ENCODE results near the gene LLGL2.

DNA sequence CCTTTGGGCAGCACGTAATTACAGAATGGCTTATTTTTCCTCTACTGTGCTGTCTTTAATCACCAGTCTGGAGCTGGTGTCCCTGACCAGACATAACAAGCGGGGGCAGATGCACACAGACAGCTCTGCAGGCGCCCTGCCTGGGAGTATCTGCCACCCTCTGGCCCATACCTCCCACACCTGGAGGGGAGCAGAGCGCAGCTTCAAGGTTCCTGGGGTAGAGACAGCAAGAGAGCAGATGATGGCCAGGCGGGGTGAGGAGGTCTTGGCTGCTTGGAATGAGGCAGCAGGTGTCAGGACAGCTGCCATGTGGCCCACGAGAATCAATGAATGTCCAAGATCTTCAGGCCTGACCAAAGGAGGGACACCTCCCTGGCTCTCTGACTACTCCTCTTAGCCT is 45.2 kb upstream of the LLGL2 start:
- TF ChIP-seq, protein P1, sequence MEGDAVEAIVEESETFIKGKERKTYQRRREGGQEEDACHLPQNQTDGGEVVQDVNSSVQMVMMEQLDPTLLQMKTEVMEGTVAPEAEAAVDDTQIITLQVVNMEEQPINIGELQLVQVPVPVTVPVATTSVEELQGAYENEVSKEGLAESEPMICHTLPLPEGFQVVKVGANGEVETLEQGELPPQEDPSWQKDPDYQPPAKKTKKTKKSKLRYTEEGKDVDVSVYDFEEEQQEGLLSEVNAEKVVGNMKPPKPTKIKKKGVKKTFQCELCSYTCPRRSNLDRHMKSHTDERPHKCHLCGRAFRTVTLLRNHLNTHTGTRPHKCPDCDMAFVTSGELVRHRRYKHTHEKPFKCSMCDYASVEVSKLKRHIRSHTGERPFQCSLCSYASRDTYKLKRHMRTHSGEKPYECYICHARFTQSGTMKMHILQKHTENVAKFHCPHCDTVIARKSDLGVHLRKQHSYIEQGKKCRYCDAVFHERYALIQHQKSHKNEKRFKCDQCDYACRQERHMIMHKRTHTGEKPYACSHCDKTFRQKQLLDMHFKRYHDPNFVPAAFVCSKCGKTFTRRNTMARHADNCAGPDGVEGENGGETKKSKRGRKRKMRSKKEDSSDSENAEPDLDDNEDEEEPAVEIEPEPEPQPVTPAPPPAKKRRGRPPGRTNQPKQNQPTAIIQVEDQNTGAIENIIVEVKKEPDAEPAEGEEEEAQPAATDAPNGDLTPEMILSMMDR (IDR thresholded peaks at IDR 0.05) = no peak
- TF ChIP-seq POLR2A (IDR thresholded peaks at IDR 0.05) = no peak

All from upper lobe of left lung (tissue), 4 donors.